HG02642 (cell line): ENCODE results near the gene NR2F2.
"Not testable (repeated sequence)": the region's sequence is repeated elsewhere in the genome, so short reads cannot be mapped to it uniquely, and the experiment has no call there.

ENCODE experiments used
- ATAC-seq: cut with Tn5 transposase; IDR thresholded peaks from one replicate; pipeline ENCODE4 v1.9.1; 2021; ENCODE audit warnings: mild to moderate bottlenecking; ENCODE audit not compliant: unreplicated experiment, poor library complexity

Gene NR2F2

GRCh38 chr15:96362011-96362754 lies 31.7 kb downstream of the NR2F2 start:
- no peak for ATAC-seq

DNA sequence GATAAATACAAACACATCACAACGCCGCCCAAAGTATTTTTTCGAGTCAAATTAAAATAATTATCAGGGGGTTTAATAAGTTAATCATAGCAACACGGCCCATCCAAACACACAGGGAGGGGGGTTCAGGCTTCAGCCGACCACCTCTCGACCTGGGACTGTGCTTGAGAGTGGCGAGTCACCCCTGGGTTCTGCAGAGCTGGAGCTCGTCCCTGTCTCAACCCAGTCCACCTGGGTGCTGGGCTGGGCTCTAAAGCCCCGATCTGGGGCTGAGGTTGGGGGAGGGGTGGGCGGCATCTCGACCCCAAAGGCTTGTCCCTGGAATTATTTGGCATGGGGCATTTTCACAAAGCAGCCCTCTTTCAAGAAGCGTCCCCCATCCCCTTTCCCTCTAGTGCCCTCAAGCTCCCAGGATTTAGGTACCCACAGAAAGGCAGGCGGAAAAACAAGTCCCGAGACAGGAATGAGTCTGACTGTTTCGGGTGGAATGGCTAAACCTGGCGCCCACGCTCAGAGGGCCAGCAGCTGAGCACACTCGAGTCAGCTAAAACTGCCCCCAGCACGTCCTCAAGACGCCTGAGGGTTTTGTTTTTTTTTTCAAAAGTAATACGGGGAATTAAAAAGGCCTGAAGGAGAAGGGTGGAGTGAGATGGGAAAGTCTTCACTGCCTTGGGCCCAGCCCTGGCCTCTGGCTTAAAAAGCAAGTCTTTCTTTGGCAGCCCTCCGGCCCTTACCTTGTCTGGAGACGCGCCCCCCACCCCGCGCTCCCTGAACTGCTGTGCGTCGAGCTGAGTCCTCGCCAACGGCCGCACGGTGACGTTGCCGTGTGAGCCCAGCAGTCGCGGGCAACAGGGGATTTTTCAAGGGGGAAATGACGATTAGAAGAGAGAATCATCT lies 32.5 kb downstream of the NR2F2 start:
- no peak for ATAC-seq

- no peak for ATAC-seq
Measured at GRCh38 chr15:96363707-96364106, 33.2 kb downstream of the NR2F2 start.

DNA sequence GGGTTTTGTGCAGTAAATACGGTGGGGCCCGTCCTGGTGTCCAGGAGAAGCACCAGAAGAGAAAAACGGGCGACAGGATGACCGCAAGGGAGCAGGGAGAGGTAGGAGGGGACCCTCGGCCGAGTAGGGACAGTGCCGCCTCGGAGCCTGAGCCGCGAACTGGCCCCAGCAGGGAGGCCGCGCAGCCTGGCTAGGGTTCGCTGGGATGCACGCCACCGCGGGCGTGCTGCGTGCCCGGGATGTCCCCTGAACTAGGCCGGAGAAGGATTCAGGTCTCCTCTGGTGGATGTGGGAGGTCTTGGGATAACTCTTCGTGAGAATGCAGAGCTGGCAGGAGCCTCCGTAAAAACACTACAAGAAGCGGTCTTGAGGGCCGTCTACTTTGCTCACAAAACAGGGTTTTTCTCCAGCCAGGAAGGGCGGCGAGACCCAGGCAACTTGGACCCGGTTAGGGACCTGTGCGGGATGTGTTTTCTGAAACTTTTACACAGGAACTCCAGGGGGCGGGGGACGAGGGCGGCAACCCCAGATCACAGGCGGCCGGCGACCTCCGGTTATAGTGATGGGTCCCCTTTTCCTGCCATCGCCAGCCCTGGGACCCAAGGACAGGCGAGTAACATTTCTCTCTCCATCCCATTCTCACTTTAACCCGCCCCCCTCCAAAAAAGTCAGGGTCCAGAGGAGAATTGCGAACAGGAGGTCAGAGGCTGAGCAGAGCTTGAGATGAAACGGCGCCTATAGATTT lies 35.5 kb downstream of the NR2F2 start:
- ATAC-seq = no peak

GRCh38 chr15:96366526-96366877 lies 36.0 kb downstream of the NR2F2 start:
- ATAC-seq = no peak

DNA sequence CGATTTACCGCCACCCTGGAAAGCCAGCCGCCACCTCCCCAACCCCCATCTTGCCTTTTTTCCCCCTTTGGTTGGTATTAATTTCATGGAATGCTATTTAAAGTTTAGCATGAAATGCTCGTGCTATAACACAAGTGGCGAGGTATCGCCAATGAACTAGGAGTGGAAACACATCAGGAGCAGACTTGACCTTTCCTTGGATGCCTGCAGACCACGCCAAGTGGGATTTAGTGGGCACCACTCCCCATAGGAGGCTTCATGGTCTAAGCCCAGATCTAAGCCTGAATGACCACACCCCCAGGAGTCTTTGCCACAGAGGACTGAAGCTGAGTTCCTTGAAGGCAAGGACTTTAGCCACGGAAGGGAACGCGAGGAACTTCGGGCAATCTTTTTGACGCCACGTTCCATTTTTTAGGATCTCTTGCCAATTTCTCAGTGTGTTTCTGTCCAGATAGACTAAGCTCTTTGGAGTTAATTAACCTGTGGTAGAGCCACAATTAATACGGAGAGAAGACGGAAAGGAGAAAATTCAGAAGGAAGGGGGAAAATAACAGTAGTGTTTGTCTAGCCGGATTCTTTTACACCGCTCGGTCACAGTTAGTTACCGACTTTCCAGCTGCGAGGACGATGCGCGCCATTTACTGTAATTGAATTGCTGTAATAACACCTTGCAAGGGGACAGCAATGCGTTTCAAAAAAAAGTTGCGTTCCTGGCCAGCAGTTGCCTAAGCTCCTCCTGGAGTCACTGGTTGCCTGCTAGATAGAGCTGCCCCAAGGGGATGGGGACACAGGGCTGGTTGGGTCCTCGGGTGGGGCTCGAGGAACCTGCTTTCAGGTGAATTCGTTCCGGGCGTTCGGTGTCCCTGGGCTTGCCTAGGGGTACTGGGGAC lies 37.1 kb downstream of the NR2F2 start:
- no peak for ATAC-seq

- no peak for ATAC-seq
Measured at GRCh38 chr15:96369351-96369750, 38.9 kb downstream of the NR2F2 start.

- ATAC-seq = no peak
Measured at GRCh38 chr15:96369825-96370621, 39.5 kb downstream of the NR2F2 start.

GRCh38 chr15:96372554-96372953 lies 42.1 kb downstream of the NR2F2 start:
- no peak for ATAC-seq

DNA sequence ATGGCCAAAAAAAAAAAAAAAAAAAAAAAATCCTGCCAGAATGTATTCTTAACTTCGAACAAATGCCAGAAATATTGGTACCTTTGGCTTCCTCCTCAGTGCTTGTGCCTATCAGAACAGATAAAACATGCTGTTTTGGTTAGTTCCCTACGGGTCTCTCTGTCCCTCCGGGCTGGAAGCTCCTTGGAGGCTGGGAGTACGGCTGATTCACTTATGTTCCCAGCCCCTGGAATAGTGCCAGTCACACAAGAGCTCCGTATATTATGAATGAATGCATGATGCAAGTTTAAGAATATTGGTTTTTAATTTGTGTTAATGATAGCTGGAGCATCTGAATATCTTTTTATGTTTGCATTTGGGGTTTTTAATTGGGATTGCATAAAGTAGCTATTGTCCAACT lies 44.0 kb downstream of the NR2F2 start:
- ATAC-seq = no peak

DNA sequence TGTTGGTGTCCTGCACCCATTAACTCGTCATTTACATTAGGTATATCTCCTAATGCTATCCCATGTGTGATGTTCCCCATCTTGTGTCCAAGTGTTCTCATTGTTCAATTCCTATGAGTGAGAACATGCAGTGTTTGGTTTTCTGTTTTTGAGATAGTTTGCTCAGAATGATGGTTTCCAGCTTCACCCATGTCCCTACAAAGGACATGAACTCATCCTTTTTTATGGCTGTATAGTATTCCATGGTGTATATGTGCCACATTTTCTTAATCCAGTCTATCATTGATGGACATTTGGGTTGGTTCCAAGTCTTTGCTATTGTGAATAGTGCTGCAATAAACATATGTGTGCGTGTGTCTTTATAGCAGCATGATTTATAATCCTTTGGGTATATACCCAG lies 49.1 kb downstream of the NR2F2 start:
- ATAC-seq = not testable (repeated sequence)

GRCh38 chr15:96381463-96381862 lies 51.0 kb downstream of the NR2F2 start:
- no peak for ATAC-seq

GRCh38 chr15:96385195-96385594 lies 54.7 kb downstream of the NR2F2 start:
- no peak for ATAC-seq

- no peak for ATAC-seq
Measured at GRCh38 chr15:96388673-96389072, 58.2 kb downstream of the NR2F2 start.
